GM21737 (cell line): ENCODE results near the gene CHID1.

Experiments
- ATAC-seq: cut with Tn5 transposase; IDR thresholded peaks from one replicate; pipeline ENCODE4 v1.9.1; 2021; ENCODE audit warnings: mild to moderate bottlenecking, moderate library complexity; ENCODE audit not compliant: unreplicated experiment

Gene CHID1

DNA sequence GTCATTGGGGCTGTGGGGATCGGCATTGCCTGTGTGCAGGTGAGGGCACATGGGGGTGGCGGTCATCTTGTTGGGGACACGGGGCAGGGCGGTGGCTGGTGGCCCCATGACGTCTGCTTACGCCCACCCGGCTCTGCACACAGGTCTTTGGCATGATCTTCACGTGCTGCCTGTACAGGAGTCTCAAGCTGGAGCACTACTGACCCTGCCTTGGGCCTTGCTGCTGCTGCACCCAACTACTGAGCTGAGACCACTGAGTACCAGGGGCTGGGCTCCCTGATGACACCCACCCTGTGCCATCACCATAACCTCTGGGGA is 72.7 kb downstream of the CHID1 start:
- no peak for ATAC-seq

DNA sequence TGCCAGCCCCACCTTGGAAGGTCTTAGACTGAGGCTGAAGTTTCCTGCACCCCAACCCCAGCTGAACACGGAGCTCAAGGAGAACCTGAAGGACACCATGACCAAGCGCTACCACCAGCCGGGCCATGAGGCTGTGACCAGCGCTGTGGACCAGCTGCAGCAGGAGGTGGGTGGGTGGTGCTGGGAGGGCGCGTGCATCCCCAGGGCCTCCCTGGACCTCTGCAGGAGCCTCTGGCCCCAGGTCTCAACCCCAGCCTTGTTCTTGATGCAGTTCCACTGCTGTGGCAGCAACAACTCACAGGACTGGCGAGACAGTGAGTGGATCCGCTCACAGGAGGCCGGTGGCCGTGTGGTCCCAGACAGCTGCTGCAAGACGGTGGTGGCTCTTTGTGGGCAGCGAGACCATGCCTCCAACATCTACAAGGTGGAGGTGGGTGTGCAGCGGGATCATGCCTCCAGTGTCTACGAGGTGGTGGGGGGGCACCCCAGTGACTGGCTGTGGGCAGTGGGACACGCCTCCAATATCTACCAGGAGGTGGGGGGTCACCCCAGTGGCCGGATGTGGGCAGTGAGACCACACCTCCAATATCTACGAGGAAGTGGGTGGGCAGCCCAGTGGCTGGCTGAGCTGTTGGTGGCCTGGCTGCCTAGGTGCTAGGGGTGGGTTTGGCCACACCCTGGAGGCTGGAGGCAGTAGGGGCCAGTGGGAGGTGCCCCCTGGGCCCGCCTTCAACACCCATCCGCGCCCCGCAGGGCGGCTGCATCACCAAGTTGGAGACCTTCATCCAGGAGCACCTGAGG is 73.2 kb downstream of the CHID1 start:
- no peak for ATAC-seq

DNA sequence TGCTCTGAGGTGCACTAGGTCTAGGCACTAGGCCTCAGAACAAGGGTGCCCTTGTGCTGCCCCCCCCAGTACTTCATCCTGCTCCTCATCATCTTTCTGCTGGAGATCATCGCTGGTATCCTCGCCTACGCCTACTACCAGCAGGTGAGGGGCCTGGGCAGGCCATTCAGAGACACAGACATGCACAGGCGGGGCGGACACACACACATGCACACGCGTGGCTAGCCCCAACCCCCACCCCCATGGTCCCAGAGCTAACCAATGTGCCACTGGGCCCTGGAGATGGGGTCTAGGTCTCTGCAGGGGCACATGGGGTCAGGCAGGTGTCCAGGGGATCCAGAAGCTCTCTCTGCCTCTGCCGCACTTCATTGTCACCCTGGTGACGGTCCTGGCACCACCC is 73.9 kb downstream of the CHID1 start:
- no peak for ATAC-seq

DNA sequence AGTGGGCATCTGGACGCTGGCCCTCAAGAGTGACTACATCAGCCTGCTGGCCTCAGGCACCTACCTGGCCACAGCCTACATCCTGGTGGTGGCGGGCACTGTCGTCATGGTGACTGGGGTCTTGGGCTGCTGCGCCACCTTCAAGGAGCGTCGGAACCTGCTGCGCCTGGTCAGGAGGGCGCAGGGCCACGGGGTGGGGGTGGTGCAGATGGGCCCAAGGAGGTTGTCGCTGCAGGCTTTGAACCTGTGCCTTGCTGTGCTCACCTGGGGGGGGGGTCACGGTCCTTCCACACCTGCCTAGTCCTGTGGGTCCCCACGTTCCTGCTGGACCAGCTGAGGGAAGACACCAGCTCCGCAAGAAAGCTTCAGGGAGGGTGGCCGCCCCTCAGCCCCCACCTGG is 74.3 kb downstream of the CHID1 start:
- no peak for ATAC-seq

DNA sequence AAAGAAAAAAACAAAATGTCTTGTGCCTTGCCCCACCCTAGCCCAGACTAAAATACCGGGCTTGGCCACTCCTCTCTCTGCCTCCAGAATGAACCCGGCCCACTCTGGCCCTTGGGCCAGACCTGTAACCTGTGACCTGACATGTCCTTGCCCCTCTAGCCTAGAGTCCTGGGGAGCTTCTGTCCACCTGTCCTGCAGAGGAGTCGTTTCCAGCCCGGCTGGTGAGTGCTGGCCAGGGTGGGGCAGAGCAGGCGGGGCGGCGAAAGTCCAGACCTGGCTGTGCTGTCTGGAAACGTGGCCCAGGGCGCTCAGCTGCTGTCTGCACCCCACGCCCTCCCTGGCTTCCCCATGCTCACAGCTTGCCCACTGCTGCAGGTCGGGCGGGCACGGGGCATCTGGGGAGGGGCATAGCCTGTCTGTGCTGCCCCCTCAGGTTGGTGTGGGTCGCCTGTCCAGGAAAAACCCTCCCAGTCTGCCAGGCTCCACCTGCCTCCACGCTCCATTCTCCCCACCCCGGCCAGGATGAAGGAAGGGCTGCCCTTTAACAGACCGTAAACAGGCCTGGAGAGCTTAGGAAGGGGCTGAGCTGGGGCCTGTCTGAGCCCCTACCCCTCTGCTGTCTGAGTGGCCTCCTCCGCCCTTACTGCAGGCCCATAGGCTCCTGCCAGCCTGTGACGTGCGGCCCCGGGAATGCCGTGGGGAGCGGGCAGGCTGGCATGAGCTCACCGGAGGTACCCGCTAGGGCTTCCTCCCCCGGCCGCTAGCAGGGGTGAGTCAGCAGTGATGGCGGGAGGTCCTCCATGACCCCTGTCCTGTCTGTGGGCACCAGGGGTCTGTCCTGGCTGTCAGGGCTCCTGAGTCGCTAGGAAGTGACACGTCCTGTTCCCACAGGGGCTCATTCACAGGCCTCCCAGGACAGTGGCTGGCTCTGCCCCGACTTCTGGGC is 76.0 kb downstream of the CHID1 start:
- ATAC-seq: no peak

DNA sequence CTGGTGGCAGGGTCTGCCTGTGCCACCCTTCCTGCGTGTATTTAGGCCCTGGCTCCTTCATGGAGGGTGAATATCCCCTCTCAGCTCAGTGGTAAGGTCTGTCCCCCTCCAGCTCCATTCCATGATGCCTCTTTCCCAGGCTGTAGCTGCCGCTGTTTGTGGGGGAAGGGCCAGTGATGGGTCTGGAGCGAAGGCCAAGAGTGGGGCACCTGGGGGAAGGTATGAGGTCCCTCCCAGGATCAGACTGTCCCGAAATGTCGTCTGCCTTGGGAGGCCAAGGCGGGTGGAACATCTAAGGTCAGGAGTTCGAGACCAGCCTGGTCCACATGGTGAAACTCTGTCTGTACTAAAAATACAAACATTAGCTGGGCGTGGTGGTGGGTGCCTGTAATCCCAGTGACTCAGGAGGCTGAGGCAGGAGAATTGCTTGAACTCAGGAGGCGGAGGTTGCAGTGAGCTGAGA is 76.7 kb downstream of the CHID1 start:
- ATAC-seq: no peak

DNA sequence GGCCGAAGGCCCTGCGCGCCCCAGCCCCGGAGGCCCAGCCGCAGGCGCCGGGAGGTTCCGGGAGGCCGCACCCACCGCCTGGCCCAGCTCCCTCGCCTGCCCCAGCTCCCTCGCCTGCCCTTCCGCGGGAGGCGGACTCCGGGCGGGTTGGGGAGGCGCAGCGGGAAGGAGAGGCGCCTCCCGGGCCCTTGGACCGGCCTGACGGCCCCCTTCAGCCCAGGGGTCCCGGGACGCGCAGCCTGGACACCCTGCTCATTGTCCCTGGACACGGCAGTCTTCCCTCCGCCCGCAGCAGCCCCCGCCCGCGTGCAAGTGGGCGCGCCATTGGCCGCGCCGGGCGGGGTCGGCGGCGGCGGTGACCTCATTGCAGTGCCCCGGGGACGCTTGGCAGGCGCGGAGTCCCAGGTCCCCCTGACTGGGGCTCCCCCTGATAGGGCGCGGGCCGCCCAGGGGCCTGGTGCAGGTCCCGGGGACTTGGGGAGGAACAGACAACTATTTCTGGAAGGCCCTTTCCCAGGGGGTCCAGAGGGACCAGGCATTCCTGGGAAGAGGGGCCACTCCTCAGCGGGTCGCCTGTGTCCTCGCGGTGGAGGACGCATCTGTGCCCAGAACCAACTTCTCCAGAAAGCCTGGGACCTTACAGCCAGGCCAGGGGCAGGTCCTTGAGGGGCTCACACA is 77.4 kb downstream of the CHID1 start:
- ATAC-seq: no peak

DNA sequence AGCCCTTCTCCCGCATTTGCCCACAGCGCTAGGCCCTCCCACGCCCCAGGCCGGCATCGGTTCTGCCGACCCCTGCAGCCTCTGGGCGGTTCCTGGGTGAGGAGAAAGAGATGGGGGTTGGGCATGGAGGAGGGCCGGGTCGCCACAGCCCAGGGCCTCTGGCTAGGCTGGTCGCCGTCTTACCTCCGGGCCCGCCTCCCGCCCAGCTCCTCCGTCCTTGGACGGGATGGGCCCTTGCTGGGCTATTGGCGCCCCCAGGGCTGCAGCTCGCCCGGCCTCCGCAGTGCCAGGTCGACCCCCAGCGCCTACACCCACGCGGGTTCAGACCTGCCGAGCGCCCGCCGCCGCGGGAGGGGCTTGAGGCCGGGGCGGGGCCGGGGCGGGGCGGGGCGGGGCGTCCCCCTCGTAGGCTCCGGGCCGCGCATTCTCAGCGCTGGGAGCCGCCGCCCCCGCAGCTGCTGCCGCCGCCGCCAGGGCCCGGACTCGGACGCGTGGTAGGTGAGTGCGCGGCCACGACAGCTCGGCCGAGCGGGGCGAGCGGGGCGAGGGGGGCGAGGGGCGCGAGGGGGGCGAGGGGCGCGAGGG is 78.0 kb downstream of the CHID1 start, which contains the start of gene CD151:
Gene CD151, plus strand, starts transcription at position 424 of the 585 bp plus-strand sequence. CDS start 3,118 bp downstream, outside the sequence.
- ATAC-seq: no peak

DNA sequence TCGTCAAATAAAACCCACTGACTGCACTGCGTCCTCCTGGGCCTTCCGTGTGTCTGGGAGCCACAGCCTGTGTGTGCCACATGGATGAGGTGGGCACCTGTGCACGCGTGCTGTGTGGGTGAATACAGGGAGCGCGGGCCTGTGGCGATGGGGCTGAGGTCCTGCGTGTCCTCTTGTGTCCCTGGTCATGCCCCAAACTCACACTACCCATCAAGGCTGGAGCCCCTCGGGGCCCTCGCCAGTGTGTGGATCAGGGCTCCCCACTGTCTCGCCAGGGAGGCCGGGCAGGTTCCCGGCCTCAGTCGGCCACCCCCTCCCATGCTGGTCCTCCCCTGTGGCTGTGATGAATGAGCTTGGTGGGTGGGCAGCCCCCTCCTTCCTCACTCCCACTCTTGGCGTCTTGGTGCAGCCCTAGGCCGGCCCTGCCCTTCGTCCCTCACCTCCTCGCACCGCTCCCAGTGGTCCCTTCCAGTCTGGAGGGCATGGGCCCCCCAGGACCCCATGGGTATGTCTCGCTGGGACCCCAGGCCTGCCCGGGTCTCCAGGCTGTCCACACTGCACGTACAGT is 78.6 kb downstream of the CHID1 start:
- no peak for ATAC-seq

DNA sequence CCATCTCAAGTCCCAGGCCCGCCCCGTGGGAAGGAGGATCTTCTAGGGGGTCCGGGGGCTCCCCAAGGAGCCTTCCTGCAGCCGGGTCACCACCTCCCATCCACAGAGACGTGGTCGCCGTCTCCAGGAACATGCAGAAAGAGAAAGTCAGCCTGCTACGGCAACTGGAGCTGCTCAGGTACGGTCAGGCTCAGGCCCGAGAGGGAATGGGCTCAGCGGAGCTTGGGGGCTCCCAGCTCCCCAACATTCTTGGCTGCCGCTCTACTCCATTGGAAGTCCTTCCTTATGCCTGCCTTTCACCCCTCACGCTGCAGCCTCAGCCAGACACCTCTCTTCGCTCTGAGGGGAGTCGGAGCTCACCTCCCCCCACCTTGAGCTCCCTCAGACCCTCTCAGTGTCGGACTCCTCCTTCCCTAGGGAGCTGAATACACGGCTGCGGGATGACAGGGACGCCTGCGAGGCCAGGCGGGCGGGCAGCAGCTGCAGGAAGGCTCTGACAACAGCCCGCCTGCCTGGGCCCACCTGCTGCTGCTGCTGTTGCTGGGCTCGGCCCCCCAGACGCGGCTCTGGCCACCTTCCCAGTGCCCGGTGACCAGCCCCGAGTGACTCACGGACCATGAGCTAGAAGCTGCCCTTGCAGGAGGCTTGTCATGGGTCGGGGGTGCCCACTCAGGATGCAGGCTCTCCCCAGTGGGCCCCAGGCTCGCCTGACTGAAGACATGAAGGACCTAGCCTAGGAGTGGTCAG is 79.3 kb downstream of the CHID1 start:
- ATAC-seq: no peak

DNA sequence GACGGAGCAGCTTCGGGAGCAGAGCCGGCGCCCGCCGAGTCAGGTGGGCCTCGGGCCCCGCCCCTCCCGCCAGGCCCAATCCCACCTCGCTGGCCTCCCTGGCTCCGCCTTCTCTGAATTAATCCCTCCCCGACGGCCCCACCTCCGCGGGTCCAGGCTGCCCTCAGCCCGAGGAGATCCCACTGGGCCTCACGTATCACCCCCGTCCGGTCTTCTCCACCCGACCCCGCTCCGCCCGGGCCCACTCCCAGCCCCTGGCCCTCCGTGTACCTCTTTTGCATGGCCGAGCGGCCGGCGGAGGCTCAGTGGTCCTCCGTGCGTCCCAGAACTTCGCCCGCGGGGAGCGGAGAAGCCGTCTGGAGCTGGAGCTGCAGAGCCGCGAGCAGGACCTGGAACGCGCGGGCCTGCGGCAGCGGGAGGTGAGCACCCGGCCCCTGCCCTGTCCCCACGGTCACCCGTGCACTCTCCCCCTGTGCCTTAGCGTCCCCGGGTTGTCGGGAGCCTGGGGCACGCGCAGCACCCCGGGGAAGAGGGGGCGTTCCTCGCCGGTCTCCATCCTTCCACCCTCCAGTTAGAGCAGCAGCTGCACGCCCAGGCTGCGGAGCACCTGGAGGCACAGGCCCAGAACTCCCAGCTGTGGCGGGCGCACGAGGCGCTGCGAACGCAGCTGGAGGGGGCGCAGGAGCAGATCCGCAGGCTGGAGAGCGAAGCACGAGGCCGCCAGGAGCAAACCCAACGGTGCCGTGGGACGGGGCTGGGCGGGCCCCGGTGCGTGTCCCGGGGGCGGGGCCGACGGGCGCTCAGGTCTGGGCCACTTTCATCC is 80.1 kb downstream of the CHID1 start:
- ATAC-seq: no peak

DNA sequence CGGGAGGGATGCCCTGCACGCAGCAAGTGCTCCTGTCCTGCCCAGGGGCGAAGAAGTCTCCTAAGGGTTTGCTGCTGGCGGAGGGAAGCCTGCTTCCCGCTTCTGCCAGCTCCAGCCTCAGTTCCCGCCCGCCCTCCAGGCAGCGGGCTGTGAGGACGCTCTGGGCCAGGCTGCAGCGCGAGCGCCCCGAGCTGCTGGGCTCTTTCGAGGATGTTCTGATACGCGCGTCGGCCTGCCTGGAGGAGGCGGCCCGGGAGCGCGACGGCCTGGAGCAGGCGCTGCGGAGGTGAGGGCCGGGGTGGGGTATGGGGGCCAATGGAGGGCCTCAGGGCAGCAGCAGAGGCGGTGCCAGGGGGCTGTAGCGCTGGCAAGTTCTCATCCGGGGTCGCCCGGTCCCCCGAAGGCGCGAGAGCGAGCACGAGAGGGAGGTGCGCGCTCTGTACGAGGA is 80.7 kb downstream of the CHID1 start:
- ATAC-seq: no peak

DNA sequence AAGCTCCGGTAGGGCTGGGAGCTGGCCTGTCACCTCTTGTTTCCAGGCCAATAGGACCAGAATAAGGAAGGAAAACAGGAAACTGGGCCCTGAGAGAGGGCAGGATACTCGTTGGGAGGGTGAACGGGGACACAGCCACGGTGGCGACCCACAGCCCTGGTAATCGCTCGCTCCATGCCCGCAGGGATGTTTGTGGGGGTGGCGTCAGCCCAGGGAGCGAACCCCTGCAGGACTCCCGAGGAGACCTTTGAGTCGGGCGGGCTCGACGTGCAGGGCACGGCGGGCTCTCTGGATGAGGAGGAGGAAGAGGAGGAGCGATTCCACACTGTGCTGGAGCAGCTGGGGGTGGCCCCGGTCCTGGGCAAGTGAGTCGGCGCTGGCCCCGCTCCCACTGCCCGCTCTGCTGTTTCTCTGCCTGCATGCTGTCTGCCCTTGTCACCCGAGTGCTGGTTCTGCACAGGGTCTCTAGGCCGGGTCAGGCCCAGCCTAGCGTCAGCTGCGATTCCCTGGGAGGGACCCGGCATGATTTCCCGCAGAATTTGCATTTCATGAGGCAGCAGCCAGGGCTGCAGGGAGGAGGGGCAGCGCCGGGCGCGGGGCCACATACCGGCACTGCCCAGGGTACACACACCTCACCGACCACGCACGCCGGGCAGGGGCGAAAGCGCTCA is 81.3 kb downstream of the CHID1 start:
- no peak for ATAC-seq

DNA sequence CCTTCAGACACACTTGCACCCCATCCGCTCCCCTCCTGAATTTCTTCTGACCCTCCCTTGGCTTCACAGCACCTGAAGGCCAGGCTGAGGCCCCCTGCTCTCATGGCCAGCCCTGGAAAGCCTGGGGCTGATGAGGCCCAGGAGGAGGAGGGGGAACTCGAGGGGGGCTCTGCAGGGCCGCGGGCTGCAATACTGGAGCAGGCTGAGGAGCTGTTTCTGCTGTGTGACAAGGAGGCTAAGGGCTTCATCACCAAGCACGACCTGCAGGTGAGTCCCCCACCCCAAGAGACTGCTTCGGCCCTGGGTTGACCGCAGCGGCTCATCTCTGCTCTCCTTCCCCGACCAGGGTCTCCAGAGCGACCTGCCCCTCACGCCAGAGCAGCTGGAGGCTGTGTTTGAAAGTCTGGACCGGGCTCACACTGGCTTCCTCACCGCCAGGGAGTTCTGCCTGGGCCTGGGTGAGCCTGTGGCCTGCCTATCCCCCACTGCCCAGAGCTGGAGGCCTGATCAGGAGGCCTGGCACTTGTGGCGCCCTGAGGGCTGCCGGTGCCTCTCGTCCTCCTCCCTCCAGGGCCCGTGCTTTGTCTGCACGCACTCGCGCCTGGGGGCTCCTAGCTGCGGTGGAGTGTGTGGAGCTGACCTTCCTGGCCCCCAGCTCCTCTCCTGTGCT is 82.0 kb downstream of the CHID1 start:
- no peak for ATAC-seq

DNA sequence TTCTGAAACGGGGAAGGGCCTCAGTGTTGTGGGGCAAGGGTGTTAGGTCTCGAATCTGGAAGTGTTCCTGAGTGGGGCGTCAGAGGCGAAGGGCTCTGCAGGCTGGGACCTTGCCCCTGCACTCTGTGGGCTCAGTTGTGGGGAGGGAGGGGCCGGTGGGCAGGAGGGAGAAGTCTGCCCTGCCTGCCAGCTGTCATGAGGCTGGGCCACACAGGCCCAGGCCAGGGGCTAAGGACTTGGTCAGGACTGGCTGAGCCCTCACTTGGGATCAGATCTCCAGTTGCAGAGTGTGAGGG is 82.8 kb downstream of the CHID1 start, which contains the start of gene CRACR2B:
Gene CRACR2B, plus strand, starts transcription at position 23 of the 296 bp plus-strand sequence. CDS start 689 bp downstream, outside the sequence.
- ATAC-seq: peak; percentile 20

DNA sequence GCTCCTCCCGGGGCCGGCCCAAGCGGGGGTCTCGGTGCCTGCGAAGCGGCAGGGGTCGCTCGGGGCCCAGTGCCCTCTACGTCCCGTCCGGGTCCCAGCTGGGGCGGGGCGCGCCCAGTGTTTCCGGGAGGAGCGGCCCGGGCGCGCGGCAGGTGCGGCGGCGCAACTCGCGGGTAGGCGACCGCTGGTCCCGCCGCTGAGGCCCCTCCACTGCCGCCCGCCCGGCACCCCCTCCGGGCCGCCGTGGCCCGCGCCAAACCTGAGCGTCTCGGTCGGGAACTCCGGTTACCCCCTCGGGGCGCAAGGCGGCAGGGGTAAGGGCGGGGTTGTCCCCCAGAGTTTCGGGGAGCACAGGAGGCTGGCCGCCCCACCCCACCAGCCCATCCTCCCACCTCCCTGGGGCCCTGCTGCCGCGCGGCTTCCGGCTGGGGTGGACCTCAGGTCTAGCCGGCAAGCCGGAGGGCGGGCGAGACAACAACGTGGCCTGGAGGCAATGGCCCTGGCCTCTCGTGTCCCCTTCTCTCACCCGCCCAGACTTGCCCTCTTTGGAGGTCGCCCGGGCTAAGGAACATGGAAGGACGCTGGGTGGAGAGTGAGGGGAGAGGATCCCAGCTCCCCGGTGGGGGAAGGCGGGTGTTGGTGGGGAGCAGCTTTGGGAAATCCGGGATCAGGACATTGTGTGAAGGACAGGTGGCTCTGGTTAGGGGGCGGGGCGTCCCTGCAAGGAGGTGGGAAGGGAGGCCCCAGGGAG is 83.3 kb downstream of the CHID1 start:
- peak; percentile 41 for ATAC-seq

DNA sequence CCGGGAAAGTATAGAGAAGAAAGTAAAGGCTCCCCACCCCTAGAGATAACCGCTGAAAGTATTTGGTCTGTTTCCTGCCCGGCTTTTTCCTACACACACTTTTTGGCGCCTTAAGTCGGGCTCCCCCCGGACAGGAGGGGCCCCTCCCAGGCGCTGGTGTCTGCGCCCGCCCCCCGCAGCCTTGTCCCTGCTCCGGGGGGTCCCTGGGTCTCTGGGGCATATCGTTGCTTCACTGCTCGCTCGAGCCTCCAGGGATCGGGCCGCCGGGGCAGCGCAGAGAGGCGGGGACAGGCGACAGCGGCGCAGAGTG is 83.8 kb downstream of the CHID1 start:
- no peak for ATAC-seq
